Neural crest cell (in vitro differentiated cells): Measurements from ENCODE around the gene LRRC66. TPM values are rescaled to one million over a fixed set of nuclear protein-coding genes. Genes with fewer than 3 reads are reported as not detected.

Source experiments
- DNase-seq: peaks from one replicate; pipeline ENCODE4 v3.0.0; 2021; ENCODE audit warnings: low read depth, mixed read lengths, low spot score
- H3K27ac Mint-ChIP-seq: one replicate; pipeline ENCODE4 v1.8.0; 2021; ENCODE audit warnings: mild to moderate bottlenecking, mixed read lengths; ENCODE audit not compliant: unreplicated experiment
- H3K27me3 Mint-ChIP-seq: 2 replicates; pipeline ENCODE4 v1.8.0; 2021; ENCODE audit warnings: low read depth, mild to moderate bottlenecking, mixed read lengths
- H3K36me3 Mint-ChIP-seq: 2 replicates; pipeline ENCODE4 v1.8.0; 2021; ENCODE audit warnings: low read depth, mild to moderate bottlenecking, mixed read lengths
- H3K4me1 Mint-ChIP-seq: 2 replicates; pipeline ENCODE4 v1.8.0; 2021; ENCODE audit warnings: mixed read lengths
- H3K4me3 Mint-ChIP-seq: one replicate; pipeline ENCODE4 v1.8.0; 2021; ENCODE audit warnings: mild to moderate bottlenecking, mixed read lengths
- H3K9me3 Mint-ChIP-seq: 2 replicates; pipeline ENCODE4 v1.8.0; 2021; ENCODE audit warnings: mixed read lengths
- total RNA-seq: library from RNA; stranded (reverse); gene quantifications from 2 replicates; pipeline ENCODE4 v1.2.1, GENCODE V29; 2021
- TF ChIP-seq, protein P1 (sequence below): fragments of 200-600 bp; sonication (generic); conservative IDR thresholded peaks from 2 replicates; pipeline ENCODE4 v1.5.0; 2021; ENCODE audit warnings: antibody characterized with exemption, mild to moderate bottlenecking

Gene LRRC66
- total RNA-seq, 1 donor from 2014 or later = 0.33 TPM

DNA sequence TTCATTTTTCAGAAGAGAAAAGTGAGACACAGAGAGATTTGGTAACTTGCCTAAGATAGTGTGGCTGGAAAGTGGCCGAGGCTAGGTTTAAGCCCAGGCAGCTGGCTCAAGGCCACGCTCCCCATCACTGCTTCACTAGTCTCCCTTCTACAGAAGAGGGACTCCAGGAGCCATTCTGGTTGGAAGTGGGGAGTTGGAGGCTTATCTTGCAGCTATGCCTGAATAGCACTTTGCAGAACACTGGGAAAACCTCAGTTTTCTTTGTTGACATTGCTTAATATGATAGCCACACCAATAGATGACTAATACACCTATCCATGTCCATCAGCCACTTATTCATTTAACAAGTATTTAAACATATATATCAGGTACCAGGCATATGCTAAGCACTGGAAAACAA is 18.5 kb downstream of the LRRC66 start:
- peaks cover 3% of the 10 kb centered on the region for H3K36me3 Mint-ChIP-seq
- H3K9me3 Mint-ChIP-seq = no peaks in the 10 kb centered on the region
- TF ChIP-seq, protein P1, sequence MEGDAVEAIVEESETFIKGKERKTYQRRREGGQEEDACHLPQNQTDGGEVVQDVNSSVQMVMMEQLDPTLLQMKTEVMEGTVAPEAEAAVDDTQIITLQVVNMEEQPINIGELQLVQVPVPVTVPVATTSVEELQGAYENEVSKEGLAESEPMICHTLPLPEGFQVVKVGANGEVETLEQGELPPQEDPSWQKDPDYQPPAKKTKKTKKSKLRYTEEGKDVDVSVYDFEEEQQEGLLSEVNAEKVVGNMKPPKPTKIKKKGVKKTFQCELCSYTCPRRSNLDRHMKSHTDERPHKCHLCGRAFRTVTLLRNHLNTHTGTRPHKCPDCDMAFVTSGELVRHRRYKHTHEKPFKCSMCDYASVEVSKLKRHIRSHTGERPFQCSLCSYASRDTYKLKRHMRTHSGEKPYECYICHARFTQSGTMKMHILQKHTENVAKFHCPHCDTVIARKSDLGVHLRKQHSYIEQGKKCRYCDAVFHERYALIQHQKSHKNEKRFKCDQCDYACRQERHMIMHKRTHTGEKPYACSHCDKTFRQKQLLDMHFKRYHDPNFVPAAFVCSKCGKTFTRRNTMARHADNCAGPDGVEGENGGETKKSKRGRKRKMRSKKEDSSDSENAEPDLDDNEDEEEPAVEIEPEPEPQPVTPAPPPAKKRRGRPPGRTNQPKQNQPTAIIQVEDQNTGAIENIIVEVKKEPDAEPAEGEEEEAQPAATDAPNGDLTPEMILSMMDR = no peak
- H3K4me3 Mint-ChIP-seq = no peak overlapping the region
- H3K27ac Mint-ChIP-seq = no peak overlapping the region
- no peaks in the 10 kb centered on the region for H3K27me3 Mint-ChIP-seq
- no peaks in the 10 kb centered on the region for H3K4me1 Mint-ChIP-seq
- no peak for DNase-seq

DNA sequence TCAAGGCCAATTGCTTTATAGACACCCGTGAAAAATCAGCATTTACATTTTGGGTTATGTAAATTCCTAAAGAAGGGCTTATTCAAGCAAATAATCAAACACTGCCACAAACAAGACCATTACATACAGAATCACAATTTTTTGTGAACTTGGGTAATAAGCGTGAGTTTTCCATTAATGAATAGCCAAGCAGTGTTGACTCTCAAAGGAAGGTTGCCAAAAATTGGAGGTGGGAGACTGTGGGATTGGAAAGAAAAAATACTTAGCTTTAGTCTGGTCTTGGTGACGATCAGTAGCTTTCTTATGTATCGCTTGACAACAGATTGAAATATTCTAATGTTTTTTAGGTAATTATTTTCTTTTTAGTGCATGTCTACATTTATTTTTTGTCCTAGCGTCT is 20.9 kb downstream of the LRRC66 start:
- no peaks in the 10 kb centered on the region for H3K4me1 Mint-ChIP-seq
- H3K9me3 Mint-ChIP-seq = no peaks in the 10 kb centered on the region
- no peaks in the 10 kb centered on the region for H3K27me3 Mint-ChIP-seq
- TF ChIP-seq, protein P1 = no peak
- H3K27ac Mint-ChIP-seq = no peak overlapping the region
- H3K4me3 Mint-ChIP-seq = no peak overlapping the region
- no peak for DNase-seq
- no peaks in the 10 kb centered on the region for H3K36me3 Mint-ChIP-seq

DNA sequence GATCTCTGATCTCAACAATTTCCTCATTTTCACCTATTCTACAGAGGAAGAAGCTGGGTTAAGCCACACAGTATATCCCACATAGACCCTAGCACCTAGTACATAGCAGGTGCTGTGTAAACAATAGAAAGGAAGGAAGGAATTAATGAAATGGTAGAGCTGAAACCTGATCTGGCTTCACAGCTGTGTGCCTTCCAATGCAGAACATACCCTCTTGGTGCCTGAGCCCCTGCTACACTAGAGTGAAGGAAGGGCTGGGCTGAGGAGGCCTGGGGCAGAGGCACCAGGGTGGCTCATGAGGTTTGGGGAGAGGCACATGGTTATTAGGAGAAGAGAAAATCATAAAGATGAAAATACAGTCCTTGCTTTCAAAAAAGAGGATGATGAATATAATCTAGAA is 21.3 kb downstream of the LRRC66 start:
- Mint-ChIP-seq H3K36me3 (no peaks in the 10 kb centered on the region), H3K9me3 (no peaks in the 10 kb centered on the region), H3K4me1 (no peaks in the 10 kb centered on the region), H3K27ac (peak overlapping the region; percentile 32), H3K4me3 (no peak overlapping the region), H3K27me3 (no peaks in the 10 kb centered on the region)
- TF ChIP-seq, protein P1 = no peak
- no peak for DNase-seq

DNA sequence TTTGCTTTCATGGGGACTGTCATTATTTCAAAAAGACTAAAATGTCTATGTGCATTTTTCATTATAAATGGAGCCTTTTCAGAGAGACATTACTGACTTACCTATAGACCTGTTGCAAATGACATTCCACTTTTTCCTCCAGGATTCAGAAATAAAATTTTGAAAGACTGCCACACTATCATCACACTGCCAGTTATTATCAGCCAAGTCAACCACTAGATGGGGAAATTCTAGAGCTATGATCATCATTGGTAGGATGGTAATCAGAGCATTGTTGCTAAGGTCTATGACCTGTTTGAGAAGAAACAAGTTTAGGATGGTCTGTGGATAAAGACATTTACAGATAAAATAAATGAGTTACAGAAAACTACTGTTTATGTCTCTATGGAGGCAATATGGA is 22.5 kb downstream of the LRRC66 start:
- DNase-seq = no peak
- H3K4me3 Mint-ChIP-seq = no peak overlapping the region
- H3K4me1 Mint-ChIP-seq = no peaks in the 10 kb centered on the region
- no peak overlapping the region for H3K27ac Mint-ChIP-seq
- peaks cover 2% of the 10 kb centered on the region for H3K9me3 Mint-ChIP-seq
- H3K27me3 Mint-ChIP-seq = no peaks in the 10 kb centered on the region
- H3K36me3 Mint-ChIP-seq = peaks cover 3% of the 10 kb centered on the region
- TF ChIP-seq, protein P1 = no peak

DNA sequence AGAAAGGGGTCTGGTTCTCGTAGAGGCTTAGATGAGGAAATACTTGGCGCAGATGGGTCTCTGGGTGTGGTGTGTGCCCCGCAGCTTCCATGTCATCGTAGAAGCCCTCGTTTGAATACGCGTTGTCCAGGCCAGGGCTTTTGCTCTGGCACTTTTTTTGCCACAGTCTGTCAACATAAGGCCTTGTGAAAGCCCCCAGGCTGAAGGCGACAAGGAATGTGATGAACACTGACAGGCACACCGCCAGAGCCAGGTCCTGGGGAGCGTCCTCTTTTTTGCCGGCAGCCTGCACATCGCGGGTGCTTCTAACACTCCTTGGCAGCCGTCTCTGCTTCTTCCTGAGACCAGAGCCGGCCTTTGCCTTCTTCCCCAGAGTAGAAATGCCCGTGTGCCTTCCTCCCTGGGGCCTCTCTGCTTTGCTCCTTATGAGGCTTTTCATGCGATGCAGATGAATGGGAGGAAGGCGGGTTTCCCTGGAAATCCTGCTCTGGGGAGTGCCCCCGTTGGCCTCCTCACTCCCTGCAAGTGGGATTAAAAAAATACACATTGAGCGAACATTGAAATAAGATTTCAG is 24.4 kb downstream of the LRRC66 start:
- TF ChIP-seq, protein P1 = no peak
- Mint-ChIP-seq H3K27ac (no peak overlapping the region), H3K4me1 (no peaks in the 10 kb centered on the region), H3K9me3 (peaks cover 15% of the 10 kb centered on the region), H3K27me3 (no peaks in the 10 kb centered on the region), H3K36me3 (peaks cover 5% of the 10 kb centered on the region), H3K4me3 (no peak overlapping the region)
- no peak for DNase-seq
